Epithelial cell of prostate (primary cell): ENCODE results near the gene FLYWCH1.

ENCODE experiments used
- DNase-seq: peaks from one replicate; pipeline ENCODE4 v3.0.0-alpha.2; 2011; ENCODE audit warnings: low read depth, low spot score
- H3K27ac ChIP-seq: fragments of 450-650 bp; 2 replicates; pipeline ENCODE4 v1.5.1; 2017; ENCODE audit warnings: mild to moderate bottlenecking

FLYWCH1 gene, protein sequence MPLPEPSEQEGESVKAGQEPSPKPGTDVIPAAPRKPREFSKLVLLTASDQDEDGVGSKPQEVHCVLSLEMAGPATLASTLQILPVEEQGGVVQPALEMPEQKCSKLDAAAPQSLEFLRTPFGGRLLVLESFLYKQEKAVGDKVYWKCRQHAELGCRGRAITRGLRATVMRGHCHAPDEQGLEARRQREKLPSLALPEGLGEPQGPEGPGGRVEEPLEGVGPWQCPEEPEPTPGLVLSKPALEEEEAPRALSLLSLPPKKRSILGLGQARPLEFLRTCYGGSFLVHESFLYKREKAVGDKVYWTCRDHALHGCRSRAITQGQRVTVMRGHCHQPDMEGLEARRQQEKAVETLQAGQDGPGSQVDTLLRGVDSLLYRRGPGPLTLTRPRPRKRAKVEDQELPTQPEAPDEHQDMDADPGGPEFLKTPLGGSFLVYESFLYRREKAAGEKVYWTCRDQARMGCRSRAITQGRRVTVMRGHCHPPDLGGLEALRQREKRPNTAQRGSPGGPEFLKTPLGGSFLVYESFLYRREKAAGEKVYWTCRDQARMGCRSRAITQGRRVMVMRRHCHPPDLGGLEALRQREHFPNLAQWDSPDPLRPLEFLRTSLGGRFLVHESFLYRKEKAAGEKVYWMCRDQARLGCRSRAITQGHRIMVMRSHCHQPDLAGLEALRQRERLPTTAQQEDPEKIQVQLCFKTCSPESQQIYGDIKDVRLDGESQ

DNA sequence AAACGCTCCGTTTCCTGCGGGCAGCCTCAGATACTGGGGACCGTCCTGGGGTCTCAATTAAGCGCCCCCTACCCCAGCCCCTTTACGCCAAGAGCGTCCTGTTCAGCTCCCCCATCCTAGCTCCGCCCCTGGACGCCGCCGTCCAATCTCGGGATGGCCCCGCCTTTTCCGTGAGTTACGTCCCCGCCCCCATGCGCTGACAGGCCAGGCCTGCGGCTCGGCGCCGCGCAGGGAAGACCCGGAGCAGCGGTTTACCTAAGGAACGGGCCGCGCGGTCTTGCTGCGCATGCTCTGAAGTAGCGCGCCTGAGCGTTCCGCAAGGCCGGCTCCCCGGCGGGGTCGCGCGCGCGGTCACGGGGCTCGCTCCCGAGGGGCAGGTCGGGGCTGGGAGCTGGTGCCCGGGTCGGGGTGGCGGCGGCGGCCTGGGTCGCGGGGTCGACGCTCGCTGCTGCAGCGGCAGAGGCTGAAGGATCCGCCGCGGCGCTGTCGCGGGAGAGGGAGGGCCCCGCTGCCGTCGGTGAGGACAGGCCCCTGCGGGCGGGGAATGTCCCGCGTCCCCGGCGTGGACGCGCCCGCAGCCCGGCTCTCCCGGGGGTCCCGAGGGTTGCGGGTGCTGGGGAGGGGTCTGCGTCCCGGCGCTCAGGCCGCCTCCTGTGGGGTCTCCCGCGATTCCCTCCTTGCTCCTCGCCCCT is at the start of gene FLYWCH1:
Gene FLYWCH1 (plus strand): TSS at position 294 of the 692 bp plus-strand sequence. CDS start 17,755 bp downstream, outside the sequence.
- peak; percentile 91 for DNase-seq
- peak within 1 kb of the TSS; percentile 65 for H3K27ac ChIP-seq

DNA sequence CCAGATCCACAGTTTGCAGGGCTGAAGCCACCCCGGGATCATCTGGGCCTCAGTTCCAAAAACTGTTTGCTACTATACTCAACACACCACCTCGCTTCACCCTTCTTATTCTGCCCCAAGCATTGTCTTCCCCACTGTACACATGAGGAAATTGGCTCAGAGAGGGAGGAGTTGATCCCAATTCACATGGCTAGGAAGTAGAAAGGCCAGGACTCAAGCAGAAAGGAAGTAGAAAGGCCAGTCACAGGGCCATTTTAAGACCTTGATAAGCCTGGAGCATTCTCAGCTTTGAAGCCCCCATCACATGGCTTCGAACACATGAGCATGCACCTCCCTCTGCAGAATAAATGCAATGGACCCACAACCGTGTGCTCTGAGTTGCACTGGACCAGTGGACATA is 46.1 kb upstream of the FLYWCH1 start:
- H3K27ac ChIP-seq = no peak overlapping the region
- no peak for DNase-seq

DNA sequence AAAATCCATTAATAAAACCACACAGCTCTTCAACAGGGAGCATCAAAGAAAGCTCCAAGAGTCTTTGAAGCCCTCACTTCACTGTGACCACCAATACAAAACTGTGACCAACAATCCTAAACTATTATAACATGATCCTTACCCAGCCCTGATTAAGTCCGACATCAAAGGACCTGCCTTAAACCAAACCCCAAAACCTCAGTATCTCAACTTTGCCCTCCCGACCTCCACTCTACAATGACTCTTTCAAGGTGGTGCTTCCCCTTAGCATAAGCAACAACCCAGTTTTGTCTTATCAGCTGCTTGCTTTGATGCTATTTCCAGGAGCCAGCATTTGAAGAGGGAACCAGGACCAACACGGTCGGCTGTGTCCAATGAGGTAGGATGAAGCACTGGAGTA is 45.3 kb upstream of the FLYWCH1 start:
- no peak overlapping the region for H3K27ac ChIP-seq
- no peak for DNase-seq

DNA sequence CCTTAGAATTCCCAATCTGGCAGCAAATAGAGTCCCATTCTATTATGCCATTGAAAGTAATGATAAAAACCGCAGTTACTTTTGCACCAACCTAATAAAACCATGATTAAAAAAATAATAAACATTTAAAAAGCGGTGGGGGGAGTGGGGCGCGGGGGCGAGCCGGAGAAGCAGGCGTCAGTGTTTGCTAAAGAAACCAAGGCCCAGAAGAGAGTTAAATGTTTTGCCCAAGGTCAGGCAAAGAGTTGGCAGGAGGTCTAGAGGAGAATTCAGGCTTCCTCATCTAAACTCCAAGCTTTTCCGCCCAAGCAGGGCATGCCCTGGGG is 44.1 kb upstream of the FLYWCH1 start:
- DNase-seq = no peak
- H3K27ac ChIP-seq = peak overlapping the region; percentile 91

DNA sequence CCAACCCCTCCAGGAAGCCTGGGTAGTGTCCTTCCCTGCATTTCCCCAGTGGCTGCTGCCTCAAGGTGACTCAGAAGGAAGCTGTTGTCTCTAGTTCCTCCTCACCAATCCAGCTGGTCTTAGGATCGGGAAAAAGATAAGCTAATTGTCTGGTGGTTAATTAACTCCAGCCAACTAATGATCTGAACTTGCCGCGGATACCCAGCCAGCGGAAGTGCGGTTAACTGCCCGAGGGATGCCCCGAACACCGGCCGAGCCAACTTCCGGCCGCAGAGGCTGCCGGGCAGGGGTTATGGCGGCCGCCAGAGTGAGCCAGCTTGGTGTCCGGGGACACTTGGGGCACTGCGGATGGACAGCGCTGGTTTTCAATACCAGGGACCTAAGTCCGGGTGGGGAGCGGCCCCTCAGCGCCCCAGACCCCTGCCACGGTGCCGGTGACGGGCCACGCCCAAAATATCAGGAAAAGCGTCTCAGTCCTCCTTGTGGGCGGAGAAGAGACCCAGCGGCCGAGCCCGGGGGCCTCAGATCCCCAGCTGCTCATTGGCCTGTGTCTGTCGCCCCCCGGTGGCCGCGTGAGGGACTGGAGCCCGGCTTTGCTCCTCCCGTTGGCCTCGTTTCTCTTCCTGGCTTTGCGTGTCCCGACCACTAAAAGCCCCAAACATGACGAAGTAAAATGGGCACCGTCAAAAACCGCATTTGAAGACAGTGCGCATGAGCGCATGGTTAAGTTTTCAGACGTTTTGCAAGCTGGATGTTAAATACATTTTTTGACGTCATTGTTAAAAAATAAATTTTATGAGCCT is 43.5 kb upstream of the FLYWCH1 start:
- peak; percentile 46 for DNase-seq

DNA sequence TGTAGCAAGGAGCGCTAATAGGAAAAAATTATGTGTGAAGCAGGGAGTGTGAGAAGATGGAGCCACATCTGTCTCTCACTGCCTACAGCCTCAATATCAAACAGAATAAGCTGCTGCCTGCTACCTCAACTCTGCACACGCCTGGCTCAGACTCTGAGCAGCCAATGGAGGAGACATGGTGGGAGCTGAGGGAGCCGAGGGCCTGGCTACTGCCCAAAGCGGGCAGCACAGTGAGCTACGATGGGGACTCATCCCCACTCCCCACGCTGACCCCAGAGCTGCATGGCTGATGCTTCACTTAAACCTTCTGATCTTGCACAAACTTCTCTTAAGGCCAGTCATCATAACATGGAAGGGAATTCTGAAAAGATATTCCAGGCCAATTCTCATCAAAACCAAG is 39.8 kb upstream of the FLYWCH1 start:
- no peak overlapping the region for H3K27ac ChIP-seq
- DNase-seq = no peak

More for the DNA sequence above, 43.5 kb upstream of the FLYWCH1 start:
- H3K27ac ChIP-seq = peak overlapping the region; percentile 91

DNA sequence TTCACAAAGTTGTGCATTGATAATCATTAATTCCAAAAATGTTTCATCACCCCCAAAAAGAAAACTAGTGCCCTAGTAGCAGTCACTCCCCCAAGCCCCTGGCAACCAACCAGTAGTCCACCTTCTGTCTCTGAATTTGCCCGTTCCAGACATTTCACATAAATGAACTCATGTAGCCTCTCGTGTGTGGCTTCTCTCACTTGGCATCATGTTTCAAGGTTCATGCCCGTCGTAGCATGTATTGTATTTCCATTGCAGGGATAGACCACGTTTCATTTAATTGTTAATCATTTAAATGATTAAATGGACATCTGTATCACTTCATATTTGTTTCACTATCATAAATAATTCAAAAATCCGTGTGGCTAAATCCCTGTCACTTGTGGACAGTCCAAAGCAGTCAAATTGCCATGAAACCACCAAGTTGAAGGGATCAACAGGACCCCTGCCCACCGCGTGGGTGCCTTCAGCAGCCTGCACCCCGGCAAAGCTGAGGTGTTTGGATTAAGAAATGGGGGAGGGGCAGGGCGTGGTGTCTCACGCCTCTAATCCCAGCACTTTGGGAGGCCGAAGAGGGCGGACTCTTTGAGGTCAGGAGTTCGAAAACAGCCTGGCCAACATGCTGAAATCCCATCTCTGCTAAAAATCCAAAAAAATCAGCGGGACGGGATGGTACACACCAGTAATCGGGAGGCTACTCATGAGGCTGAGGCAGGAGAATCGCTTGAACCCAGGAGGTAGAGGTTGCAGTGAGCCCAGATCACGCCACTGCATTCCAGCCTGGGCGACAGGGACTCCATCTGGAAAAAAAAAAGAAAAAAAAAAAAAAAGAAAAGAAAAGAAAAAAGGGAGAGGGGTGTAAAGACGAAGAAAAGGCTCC is 37.5 kb upstream of the FLYWCH1 start:
- no peak overlapping the region for H3K27ac ChIP-seq
- no peak for DNase-seq

DNA sequence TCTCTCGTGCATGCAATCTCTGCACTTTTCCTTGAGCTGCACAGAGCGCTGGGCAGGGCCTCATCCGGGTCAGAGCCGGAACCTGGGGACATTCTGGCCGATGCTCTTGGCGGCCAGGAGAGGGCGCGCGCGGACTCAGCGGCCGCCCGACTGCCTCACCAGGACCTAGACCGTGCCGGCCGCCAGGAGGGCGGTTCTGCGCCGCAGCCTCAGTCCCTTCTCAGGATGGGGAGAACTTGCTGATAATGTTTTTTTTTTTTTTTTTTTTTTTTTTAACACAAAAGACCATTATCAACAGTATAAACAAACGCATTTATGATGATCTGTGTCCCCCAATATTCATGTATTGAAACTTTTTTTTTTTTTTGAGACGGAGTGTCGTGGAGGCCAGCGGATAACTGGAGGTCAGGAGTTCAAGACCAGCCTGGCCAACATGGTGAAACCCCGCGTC is 36.8 kb upstream of the FLYWCH1 start:
- no peak overlapping the region for H3K27ac ChIP-seq
- DNase-seq = no peak

DNA sequence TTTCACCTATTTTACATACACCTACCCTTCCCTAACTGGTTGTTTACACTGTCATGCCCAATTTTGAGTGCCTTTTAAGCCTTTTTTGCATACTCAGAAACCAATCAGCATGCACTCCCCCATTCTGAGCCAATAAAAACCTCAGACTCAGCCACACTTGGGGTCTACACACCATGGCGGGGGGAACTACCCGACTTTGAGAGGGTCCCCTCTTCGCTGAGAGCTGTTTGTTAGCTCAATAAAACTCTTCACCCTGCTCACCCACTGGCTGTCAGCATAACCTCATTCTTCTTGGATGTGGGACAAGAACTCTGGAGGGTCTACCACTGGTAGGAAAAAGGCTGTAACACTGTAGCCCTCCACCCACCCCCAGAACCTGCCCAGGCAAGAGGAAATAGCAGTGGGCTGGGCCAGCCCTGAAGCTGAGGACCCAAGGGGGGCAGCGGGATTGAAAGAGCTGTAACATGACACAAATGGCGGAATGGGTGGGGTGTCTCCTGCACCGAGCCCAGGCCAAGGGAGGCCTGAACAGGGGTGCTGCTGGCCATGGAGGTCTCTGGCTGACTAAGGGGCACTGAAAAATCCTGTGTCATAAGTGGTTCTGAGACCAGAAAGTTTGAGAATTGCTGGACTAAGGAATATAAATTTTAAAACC is 31.8 kb upstream of the FLYWCH1 start:
- no peak overlapping the region for H3K27ac ChIP-seq
- no peak for DNase-seq

DNA sequence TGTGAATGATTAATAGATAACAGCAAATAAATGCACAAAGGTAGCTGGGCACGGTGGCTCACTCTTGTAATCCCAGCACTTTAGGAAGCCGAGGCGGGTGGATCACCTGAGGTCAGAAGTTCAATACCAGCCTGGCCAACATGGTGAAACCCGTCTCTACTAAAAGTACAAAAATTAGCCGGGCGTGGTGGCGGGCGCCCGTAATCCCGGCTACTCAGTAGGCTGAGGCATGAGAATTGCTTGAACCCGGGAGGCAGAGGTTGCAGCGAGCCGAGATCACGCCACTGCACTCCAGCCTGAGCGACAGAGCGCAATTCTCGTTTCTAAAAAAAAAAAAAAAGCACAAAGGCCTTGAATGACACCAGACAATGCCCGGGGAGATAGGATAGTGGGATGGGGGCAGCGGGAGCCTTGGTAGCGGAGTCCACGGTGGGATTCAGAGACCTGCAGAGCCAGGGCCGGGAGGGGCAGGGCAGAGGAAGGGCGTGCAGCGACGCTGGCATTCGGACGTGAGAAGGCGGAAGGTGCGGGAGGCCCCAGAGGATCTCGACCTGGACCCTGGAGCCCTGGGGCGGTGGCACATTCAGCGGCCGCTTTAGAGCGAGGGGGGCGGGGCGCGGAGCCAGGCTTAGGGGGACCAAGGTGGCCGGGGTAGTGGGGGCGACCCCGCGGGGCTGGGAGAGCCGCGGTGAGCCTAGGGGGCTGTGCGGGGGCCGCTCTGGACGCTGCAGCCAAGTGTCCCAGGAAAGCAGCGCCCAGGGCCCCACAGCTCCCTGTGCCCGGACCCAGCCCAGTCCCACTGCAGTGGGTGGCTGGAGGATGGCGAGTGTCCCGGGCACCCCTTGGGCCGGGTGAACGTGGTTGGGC is 29.7 kb upstream of the FLYWCH1 start:
- H3K27ac ChIP-seq = peak overlapping the region; percentile 63
- no peak for DNase-seq

DNA sequence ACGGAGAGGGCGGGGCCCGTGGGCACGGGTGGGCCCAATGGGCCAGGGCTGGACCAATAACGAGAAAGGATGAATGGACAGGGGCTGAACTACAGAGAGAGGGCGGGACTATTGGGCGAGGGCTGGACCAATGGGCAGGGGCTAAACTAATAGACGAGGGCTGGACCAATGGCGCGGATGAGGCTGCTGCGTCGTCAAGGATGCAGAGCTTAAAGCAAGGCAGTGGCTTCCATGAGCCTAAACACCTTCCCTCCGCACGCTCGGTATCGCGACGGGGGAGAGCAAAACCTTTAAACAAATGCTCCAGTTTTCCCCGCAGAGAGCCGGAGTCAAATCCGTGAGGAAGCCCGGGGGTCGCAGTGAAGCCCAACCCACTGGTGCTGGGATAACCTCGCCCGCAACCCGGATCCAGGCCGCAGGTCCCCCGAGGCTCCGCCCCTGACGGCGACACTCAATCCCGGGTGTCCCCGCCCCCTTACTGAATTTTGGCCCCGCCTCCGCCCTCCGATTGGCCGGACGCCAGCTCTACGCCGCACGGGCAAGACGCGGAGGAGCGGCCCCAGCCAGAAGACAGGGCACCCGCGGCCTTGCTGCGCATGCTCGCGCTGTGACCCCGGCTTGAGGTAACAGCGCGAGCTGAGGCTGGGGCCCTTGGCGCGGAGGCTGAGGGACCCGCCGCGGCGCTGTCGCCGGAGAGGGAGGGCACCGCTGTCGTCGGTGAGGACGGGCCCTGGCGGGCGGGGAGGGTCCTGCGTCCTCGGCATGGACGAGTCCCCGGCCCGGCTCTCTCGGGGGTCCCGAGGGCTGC is 28.9 kb upstream of the FLYWCH1 start, which contains the start of gene FLYWCH2:
Gene FLYWCH2 (plus strand): TSS at position 566 of the 808 bp plus-strand sequence. CDS start 13,235 bp downstream, outside the sequence.
- DNase-seq = peak; percentile 96
- H3K27ac ChIP-seq = peak within 1 kb of the TSS; percentile 63

DNA sequence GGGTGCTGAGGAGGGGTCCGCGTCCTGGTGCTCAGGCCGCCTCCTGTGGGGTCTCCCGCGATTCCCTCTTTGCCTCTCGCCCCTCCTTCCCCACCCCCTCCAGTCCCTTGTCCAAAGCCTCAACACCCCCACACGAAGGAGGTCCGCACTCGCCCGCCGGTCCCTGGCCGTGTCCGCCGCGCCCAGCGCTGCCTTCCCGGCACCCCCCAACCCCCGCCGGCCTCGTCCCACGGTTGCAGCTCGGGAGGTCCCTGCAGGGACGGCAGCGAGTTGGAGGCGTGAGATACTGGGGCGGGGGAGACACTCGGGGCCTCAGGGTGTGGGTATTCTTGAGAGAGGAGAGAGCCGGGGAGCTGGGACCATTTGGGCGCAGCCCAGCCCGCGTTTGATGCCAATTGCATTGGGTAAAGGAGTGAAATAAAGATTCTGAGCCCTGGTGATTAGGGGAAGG is 28.2 kb upstream of the FLYWCH1 start:
- no peak for DNase-seq
- H3K27ac ChIP-seq = peak overlapping the region; percentile 63

DNA sequence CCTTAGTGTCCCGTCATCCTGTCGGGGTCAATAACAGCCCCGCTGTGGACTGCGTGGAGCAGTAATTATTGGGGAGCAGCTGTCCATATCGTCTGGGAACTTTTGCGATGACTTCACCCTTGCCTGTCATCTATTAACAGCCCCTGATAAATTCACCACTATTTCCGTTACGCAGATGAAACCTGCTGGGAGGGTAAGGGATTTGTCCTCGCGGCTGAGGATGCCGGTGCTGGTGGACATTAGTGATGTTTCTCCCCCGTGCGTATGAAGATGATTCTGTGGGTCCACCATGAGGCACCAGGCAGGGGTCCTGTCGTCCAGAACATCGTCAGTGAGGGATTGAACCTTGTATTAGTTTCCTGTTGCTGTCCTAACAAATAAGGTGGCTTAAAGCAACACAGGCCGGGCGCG is 27.7 kb upstream of the FLYWCH1 start:
- no peak for DNase-seq
- no peak overlapping the region for H3K27ac ChIP-seq

DNA sequence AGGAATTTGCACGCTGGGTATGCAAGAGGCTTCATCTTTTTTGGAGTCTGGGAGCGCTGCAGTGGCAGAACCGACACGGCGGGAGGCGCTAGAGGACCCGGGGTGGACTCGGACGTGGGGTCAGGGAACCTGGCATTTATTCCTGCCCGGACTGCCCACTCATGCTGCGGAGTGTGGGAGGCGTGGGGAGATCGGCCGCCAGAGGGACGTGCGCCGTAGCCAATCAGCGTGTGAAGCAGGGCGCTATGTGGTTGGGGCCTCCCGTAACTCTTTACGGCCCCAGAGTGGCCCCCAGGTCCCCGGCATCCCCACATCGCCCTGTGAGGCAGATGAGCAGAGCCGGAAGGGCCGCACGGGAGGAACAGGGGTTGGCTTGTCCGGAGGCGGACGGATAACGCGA is 17.5 kb upstream of the FLYWCH1 start:
- no peak overlapping the region for H3K27ac ChIP-seq
- no peak for DNase-seq

DNA sequence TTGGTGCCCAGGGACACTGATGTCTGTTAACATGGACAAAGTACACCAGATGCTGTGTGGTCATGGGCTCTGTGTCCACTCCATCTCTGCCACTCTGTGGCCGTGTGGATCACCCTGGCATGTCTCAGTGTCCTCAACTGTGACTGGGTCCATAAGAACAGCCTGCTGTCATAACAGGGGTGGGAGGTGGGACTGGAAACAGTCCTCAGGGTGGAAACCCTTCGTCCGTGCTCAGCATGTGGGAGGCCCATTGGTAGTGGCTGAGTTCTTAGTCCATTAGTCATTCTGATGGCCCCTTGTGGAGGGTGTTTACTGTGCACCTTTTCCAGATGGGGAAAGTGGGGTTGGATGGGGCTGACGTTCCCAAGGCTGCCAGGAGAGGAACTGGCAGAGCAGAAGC is 15.9 kb upstream of the FLYWCH1 start:
- DNase-seq = no peak
- no peak overlapping the region for H3K27ac ChIP-seq

DNA sequence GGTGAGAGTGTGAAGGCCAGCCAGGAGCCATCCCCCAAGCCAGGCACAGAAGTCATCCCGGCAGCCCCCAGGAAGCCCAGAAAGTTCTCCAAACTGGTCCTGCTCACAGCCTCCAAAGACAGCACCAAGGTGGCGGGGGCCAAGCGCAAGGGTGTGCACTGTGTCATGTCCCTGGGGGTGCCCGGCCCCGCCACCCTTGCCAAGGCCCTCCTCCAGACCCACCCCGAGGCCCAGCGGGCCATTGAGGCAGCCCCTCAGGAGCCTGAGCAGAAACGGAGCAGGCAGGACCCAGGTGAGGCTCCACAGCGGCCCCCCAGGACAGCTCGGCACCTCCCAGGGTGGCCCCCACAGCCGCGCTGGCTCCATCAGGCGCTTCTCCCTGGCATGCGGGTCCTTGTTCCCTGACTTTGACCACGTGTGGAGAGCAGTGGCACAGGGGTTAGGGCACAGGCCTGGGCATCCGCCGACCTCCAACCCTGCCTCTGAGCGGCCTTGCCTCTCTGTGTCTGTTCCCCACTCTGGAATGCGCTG is 15.2 kb upstream of the FLYWCH1 start:
- no peak for DNase-seq
- H3K27ac ChIP-seq = no peak overlapping the region

DNA sequence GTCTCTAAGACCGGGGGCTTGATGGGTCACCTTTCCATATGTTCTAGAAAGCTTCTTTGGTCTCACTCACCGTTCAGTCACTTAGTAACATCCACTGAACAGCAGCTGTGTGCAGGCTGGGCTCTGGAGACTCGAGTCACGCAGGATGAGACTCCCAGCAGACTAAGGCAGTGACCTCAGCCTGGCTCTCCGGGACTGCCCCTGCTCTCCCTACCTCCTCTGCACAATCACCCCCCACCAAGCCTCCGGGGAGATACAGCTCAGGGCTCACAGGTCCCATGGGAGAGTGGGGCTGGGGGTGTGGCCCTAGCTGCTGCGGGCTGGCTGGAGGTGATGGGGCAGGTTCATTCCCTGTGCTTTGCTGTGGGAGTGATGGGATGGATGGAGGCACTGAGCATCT is 14.6 kb upstream of the FLYWCH1 start:
- no peak for DNase-seq
- H3K27ac ChIP-seq = no peak overlapping the region
